ENCODE data around the gene PDCD10.

- TF ChIP-seq, protein P1, sequence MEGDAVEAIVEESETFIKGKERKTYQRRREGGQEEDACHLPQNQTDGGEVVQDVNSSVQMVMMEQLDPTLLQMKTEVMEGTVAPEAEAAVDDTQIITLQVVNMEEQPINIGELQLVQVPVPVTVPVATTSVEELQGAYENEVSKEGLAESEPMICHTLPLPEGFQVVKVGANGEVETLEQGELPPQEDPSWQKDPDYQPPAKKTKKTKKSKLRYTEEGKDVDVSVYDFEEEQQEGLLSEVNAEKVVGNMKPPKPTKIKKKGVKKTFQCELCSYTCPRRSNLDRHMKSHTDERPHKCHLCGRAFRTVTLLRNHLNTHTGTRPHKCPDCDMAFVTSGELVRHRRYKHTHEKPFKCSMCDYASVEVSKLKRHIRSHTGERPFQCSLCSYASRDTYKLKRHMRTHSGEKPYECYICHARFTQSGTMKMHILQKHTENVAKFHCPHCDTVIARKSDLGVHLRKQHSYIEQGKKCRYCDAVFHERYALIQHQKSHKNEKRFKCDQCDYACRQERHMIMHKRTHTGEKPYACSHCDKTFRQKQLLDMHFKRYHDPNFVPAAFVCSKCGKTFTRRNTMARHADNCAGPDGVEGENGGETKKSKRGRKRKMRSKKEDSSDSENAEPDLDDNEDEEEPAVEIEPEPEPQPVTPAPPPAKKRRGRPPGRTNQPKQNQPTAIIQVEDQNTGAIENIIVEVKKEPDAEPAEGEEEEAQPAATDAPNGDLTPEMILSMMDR (conservative IDR thresholded peaks at IDR 0.05), result no peak
- no peak for TF ChIP-seq EZH2 (IDR thresholded peaks at IDR 0.05; ENCODE audit: low read depth)
Observed at GRCh38 chr3:167716920-167717319, 17.8 kb downstream of the PDCD10 start.
